ENCODE measurements around the gene MS4A8.

MS4A8 gene

DNA sequence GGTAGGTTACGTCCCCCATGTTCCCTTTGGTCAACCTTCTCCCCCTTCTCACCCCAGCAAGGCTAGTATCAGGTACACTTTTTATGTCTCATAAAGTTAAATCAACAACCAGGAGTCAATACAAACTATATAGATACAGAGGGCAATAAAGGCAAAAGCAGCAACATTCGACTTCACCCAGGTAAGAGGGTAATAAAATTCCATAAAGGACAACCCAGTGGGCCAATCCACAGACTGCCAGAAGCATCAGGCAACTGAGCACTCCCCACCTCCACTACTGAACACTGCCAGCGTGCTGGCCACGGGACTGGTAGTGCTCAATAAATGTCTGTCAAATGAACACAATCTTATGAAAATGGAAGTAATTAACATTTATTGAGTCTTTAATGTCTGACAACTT, 20.0 kb downstream of the MS4A8 start:
- Histone ChIP-seq H3K9me3 (ENCODE audit: control insufficient read depth, low read length) (no peaks in the 10 kb centered on the region), H2AFZ (no peak overlapping the region), H3K4me1 (no peaks in the 10 kb centered on the region), H3K9ac (no peak overlapping the region), H3K36me3 (ENCODE audit: control insufficient read depth, insufficient read depth, low read length) (no peaks in the 10 kb centered on the region), H3K27ac (no peak overlapping the region), H3K4me3 (ENCODE audit: low read depth, low read length) (no peak overlapping the region), H3K27me3 (ENCODE audit: control insufficient read depth, insufficient read depth, low read length) (no peaks in the 10 kb centered on the region), H3K4me2 (ENCODE audit: low read length) (no peak overlapping the region), H3K79me2 (no peaks in the 10 kb centered on the region)
- TF ChIP-seq CTCF (IDR thresholded peaks at IDR 0.05), result no peak

GRCh38 chr11:60720460-60720859, 21.0 kb downstream of the MS4A8 start:
- Histone ChIP-seq H3K4me3 (ENCODE audit: low read depth, low read length) (no peak overlapping the region), H3K36me3 (ENCODE audit: control insufficient read depth, insufficient read depth, low read length) (no peaks in the 10 kb centered on the region), H3K27ac (no peak overlapping the region), H3K79me2 (no peaks in the 10 kb centered on the region), H2AFZ (no peak overlapping the region), H3K4me2 (ENCODE audit: low read length) (no peak overlapping the region), H3K4me1 (no peaks in the 10 kb centered on the region), H3K9me3 (ENCODE audit: control insufficient read depth, low read length) (no peaks in the 10 kb centered on the region), H3K27me3 (ENCODE audit: control insufficient read depth, insufficient read depth, low read length) (no peaks in the 10 kb centered on the region), H3K9ac (no peak overlapping the region)
- no peak for TF ChIP-seq CTCF (IDR thresholded peaks at IDR 0.05)

GRCh38 chr11:60724420-60724819, 25.0 kb downstream of the MS4A8 start, which contains the start of gene MS4A18:
MS4A18 (plus strand) TSS chr11:60724720.
- Histone ChIP-seq H3K9ac (no peak within 1 kb of the TSS), H3K9me3 (ENCODE audit: control insufficient read depth, low read length) (no peaks in the 10 kb centered on the region), H3K79me2 (no peaks in the 10 kb centered on the region), H3K4me3 (ENCODE audit: low read depth, low read length) (no peak within 1 kb of the TSS), H3K27ac (no peak within 1 kb of the TSS), H3K27me3 (ENCODE audit: control insufficient read depth, insufficient read depth, low read length) (no peaks in the 10 kb centered on the region), H3K36me3 (ENCODE audit: control insufficient read depth, insufficient read depth, low read length) (no peaks in the 10 kb centered on the region), H3K4me2 (ENCODE audit: low read length) (no peak within 1 kb of the TSS), H3K4me1 (no peaks in the 10 kb centered on the region), H2AFZ (no peak within 1 kb of the TSS)
- TF ChIP-seq CTCF (IDR thresholded peaks at IDR 0.05), result no peak

DNA sequence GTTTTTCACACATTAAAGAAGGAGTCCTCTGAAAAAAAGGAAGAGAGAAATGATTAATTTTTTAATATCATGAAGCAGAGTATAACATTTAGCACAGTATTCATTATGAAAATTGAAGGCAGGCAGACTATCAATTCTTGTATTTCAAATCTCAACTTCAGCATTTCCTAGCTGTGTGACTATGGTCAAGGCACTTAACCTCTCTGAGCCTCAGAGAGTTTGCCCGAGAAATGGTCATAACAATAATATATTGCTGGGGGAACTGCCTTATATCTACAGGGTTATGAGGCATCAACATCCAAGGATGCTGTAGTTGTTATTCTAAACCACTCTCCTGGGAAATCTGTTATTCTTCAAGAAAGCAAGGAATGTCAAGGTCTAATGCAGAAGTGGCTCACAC, 26.2 kb downstream of the MS4A8 start:
- Histone ChIP-seq H3K4me1 (no peaks in the 10 kb centered on the region), H2AFZ (no peak overlapping the region), H3K36me3 (ENCODE audit: control insufficient read depth, insufficient read depth, low read length) (no peaks in the 10 kb centered on the region), H3K4me2 (ENCODE audit: low read length) (no peak overlapping the region), H3K9me3 (ENCODE audit: control insufficient read depth, low read length) (no peaks in the 10 kb centered on the region), H3K79me2 (no peaks in the 10 kb centered on the region), H3K27ac (no peak overlapping the region), H3K9ac (no peak overlapping the region), H3K27me3 (ENCODE audit: control insufficient read depth, insufficient read depth, low read length) (no peaks in the 10 kb centered on the region), H3K4me3 (ENCODE audit: low read depth, low read length) (no peak overlapping the region)
- TF ChIP-seq CTCF (IDR thresholded peaks at IDR 0.05), result no peak

DNA sequence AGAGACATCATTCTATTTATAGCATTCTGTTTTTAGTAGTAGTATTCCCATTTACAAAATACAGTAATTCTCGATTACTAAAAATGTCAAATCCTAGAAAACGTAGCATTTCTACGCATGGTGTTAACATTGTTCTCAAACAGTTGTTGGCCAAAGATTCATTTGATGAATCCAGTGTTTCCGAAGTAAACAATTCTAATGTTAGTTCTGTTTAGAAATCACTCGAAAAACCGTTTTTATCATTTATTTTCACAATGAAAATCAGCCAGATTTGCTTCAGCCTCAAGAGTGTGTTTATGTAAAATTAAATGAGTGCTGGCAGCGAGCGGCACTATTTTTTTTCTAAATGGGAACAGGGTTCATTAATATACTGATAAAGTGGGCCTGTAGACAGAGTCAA, 32.2 kb downstream of the MS4A8 start:
- no peaks in the 10 kb centered on the region for H3K9me3 ChIP-seq (ENCODE audit: control insufficient read depth, low read length)
- no peak for TF ChIP-seq CTCF (IDR thresholded peaks at IDR 0.05)
- H3K4me3 ChIP-seq (ENCODE audit: low read depth, low read length), result no peak overlapping the region
- H2AFZ ChIP-seq, result no peak overlapping the region
- H3K79me2 ChIP-seq, result no peaks in the 10 kb centered on the region
- H3K4me1 ChIP-seq, result no peaks in the 10 kb centered on the region
- no peak overlapping the region for H3K9ac ChIP-seq
- H3K36me3 ChIP-seq (ENCODE audit: control insufficient read depth, insufficient read depth, low read length), result no peaks in the 10 kb centered on the region
- no peak overlapping the region for H3K4me2 ChIP-seq (ENCODE audit: low read length)
- H3K27me3 ChIP-seq (ENCODE audit: control insufficient read depth, insufficient read depth, low read length), result no peaks in the 10 kb centered on the region
- no peak overlapping the region for H3K27ac ChIP-seq
